Peyer's patch (tissue), 4 donors: ENCODE measurements around the gene MAP6D1. TPM values are rescaled to one million over a fixed set of nuclear protein-coding genes. Genes with fewer than 3 reads are reported as not detected.

Experiments
- DNase-seq, 3 donors: peaks; one replicate each; pipeline ENCODE4 v3.0.0-alpha.2; 2017 to 2019
- H3K27ac ChIP-seq, 4 donors: fragments of 200-600 bp; sonication (generic); one replicate each; pipeline ENCODE4 v1.5.1; 2016 to 2019
- H3K27me3 ChIP-seq, 2 donors: fragments of 200-600 bp; sonication (generic); one replicate each; pipeline ENCODE4 v1.5.1; 2019
- H3K36me3 ChIP-seq, 3 donors: fragments of 200-600 bp; sonication (generic); one replicate each; pipeline ENCODE4 v1.5.1; 2016 to 2019
- H3K4me1 ChIP-seq, 4 donors: fragments of 200-600 bp; sonication (generic); one replicate each; pipeline ENCODE4 v1.5.1; 2016 to 2019
- H3K4me3 ChIP-seq, 4 donors: fragments of 200-600 bp; sonication (generic); 1 replicate in 3 of 4; 2 replicates in 1 of 4; pipeline ENCODE4 v1.5.1; 2016 to 2019; ENCODE audit warnings: mild to moderate bottlenecking in 1 of 4
- H3K9me3 ChIP-seq, 4 donors: fragments of 200-600 bp; sonication (generic); one replicate each; pipeline ENCODE4 v1.5.1; 2016 to 2019; ENCODE audit warnings: mild to moderate bottlenecking in 1 of 4
- POLR2A ChIP-seq, 2 donors: fragments of 450-650 bp; IDR thresholded peaks; one replicate each; pipeline ENCODE4 v1.5.1; 2017; ENCODE audit warnings: antibody characterized with exemption in 2 of 2, mild to moderate bottlenecking in 2 of 2, moderate library complexity in 2 of 2
- total RNA-seq, 4 donors: library from RNA; depleted of rRNA; stranded (reverse); fragments of >200 nt; gene quantifications; one replicate each; pipeline ENCODE4 v1.1.0, GENCODE V29; 2016
- TF ChIP-seq, protein P1 (sequence below), 6 experiments: fragments of 450-650 bp in 4 of 6; fragments of 200-600 bp in 2 of 6; sonication (generic) in 1 of 6; IDR thresholded peaks; one replicate each; pipeline ENCODE4 v1.5.1; 2017 to 2019; ENCODE audit warnings: antibody characterized with exemption in 6 of 6, mild to moderate bottlenecking in 3 of 6, moderate library complexity in 1 of 6

The MAP6D1 gene
- total RNA-seq, 4 donors from 2014 or later, result 1.8 to 9.9 (median 2.0) TPM; not detected in 1

DNA sequence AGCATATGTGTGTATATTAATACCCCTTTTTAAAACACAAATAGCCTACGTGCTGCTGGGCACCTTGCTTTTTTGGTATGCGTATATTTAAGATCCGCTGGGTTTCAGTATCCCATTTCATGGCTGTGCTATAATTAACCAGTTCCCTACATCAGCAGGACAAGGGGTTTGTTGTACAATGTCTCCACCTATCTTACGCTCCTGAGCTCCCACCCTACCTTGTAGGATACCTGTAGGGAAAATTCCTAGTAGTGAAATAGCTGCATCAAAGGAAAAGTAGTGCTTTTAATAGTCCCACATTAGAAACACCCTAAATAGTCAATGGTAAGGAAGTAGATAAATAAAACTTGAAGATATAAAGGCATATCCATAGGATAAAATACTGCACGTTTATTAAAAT is 1.4 kb downstream of the MAP6D1 start:
- no peak for TF ChIP-seq POLR2A (IDR thresholded peaks at IDR 0.05)
- TF ChIP-seq, protein P1, sequence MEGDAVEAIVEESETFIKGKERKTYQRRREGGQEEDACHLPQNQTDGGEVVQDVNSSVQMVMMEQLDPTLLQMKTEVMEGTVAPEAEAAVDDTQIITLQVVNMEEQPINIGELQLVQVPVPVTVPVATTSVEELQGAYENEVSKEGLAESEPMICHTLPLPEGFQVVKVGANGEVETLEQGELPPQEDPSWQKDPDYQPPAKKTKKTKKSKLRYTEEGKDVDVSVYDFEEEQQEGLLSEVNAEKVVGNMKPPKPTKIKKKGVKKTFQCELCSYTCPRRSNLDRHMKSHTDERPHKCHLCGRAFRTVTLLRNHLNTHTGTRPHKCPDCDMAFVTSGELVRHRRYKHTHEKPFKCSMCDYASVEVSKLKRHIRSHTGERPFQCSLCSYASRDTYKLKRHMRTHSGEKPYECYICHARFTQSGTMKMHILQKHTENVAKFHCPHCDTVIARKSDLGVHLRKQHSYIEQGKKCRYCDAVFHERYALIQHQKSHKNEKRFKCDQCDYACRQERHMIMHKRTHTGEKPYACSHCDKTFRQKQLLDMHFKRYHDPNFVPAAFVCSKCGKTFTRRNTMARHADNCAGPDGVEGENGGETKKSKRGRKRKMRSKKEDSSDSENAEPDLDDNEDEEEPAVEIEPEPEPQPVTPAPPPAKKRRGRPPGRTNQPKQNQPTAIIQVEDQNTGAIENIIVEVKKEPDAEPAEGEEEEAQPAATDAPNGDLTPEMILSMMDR (IDR thresholded peaks at IDR 0.05), result no peak
- Histone ChIP-seq H3K27me3 (no peaks in the 10 kb centered on the region), H3K36me3 (peaks cover 0 to 6% (median 0%) of the 10 kb centered on the region in 3 donors), H3K27ac (no peak overlapping the region), H3K9me3 (no peaks in the 10 kb centered on the region), H3K4me1 (peaks cover 0 to 10% (median 6%) of the 10 kb centered on the region in 4 donors), H3K4me3 (no peak overlapping the region)
- peak in 1 of 3 donors; percentile 4 for DNase-seq

DNA sequence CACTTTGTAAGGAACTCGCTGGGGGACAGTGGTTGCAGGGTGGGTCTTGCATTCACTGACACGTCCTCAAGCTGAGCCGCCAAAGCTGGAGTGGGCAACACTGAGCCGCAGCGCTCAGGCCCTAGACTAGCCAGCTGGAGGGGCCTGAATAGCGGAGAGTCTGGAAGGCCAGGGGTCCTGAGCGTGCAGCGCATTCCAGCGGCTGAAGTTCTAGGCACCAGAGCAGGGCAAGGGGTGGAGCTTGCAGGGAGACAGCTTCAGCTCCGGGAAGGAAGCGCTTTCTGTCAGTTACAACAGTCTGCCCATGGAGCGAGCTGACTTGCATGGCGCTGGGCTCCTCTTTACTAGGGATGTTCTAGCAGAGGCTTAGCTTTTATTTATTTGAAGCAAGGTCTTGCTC is 2.7 kb downstream of the MAP6D1 start:
- Histone ChIP-seq H3K27me3 (no peaks in the 10 kb centered on the region), H3K4me1 (peaks cover 0 to 10% (median 6%) of the 10 kb centered on the region in 4 donors), H3K4me3 (no peak overlapping the region), H3K27ac (no peak overlapping the region), H3K36me3 (no peaks in the 10 kb centered on the region), H3K9me3 (no peaks in the 10 kb centered on the region)
- TF ChIP-seq POLR2A (IDR thresholded peaks at IDR 0.05), result no peak
- TF ChIP-seq, protein P1 (IDR thresholded peaks at IDR 0.05), result no peak
- peak in 1 of 3 donors; percentile 34 for DNase-seq

DNA sequence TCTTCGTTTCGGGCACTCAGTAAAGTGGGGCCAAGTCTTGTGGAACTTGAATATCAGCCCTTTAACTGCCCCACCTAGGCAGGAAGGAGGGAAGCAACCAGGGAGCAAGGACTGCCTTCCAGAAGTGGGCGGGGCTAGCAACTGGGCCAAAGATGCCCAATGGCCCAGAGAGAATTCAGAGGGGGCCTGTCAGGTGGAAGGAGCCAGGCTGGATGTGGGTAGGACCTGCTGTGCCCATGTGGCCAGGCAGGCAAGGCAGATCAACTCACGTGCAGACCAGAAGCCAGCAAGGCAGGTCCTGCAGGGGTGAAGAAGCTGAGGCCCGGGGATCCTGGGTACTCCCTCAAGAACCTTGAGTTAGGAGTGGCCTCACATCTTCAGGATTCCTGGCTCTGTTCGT is 5.5 kb downstream of the MAP6D1 start:
- H3K27me3 ChIP-seq, result no peaks in the 10 kb centered on the region
- H3K4me3 ChIP-seq, result no peak overlapping the region
- DNase-seq, result no peak
- peaks cover 0 to 7% (median 5%) of the 10 kb centered on the region in 4 donors for H3K4me1 ChIP-seq
- TF ChIP-seq, protein P1 (IDR thresholded peaks at IDR 0.05), result no peak
- no peak for TF ChIP-seq POLR2A (IDR thresholded peaks at IDR 0.05)
- H3K9me3 ChIP-seq, result no peaks in the 10 kb centered on the region
- H3K36me3 ChIP-seq, result no peaks in the 10 kb centered on the region
- no peak overlapping the region for H3K27ac ChIP-seq

DNA sequence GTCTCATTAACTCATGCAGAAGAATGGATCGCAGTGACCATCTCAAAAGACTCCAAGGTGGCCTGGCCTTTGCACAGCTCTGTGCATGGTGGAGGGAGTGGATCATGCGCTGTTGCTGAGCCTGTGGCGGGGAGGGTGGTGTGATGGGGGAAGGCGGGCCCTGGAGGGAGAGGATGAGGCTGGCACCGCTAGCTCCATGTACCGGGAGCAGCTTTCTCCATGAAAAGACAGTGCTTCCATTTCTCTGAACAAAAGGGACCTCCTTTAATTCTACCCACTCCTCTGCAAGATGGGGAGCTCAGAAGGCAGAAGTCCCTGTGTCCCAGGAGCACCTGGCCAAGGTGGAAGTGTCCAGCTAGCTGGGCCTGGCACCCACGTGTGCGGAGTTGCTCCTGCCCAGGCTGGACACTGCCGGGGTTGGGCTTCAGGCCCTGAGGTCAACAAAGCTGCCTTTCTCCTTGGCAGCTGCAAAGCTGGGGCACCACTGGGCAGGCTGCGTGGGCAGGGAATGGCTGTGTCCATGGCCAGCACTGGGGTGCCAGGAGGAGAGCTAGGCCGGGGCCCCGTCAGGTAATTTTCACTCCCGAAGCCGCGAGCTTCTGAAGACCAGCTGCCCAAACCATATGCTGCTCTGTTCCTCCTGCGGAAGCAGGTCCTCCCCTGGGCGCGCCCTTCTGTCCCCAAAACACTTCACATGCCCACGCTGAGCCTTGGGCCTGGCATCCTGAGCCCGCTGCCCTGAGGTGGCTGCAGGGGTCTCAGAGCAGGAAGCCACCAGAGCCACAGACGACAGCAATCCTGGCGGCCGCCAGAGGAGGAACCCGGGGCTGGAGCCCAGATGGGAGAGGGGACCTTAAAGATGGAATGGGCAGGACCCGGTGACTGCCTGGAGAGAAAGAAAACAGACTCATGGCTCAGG is 6.4 kb downstream of the MAP6D1 start:
- H3K4me1 ChIP-seq, result no peaks in the 10 kb centered on the region
- TF ChIP-seq, protein P1 (IDR thresholded peaks at IDR 0.05), result no peak
- TF ChIP-seq POLR2A (IDR thresholded peaks at IDR 0.05), result no peak
- H3K36me3 ChIP-seq, result no peaks in the 10 kb centered on the region
- no peaks in the 10 kb centered on the region for H3K27me3 ChIP-seq
- no peak for DNase-seq
- H3K9me3 ChIP-seq, result no peaks in the 10 kb centered on the region
- no peak overlapping the region for H3K27ac ChIP-seq
- H3K4me3 ChIP-seq, result no peak overlapping the region

DNA sequence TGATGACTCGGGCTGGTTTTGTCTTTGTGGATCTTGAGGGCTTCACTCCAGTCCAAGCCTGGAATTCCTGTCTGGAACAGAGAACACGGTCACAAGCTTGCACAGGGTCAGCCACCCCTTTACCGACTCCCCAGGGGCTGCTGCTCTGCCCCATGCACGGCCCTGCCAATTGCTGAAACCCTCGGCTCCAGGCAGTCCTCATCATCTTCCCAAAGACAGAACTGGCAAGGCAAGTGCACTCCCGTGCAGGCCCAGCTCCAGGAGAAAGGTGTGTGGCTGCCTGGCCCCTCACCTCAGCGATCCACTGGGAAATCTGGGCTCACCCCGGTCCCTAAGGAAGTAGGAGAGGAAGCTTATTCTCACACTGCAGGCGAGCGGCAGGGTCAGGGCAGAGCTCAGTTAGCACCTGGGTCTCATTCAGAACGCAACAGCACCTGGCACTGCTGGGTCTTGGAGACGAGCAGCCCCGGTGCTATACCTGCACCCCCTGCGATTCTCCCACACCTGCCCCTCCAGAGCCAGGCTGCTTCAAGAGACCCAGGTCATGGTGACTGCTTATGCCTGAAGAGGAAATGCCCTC is 7.2 kb downstream of the MAP6D1 start:
- Histone ChIP-seq H3K27ac (no peak overlapping the region), H3K36me3 (no peaks in the 10 kb centered on the region), H3K9me3 (no peaks in the 10 kb centered on the region), H3K4me3 (no peak overlapping the region), H3K4me1 (no peaks in the 10 kb centered on the region), H3K27me3 (no peaks in the 10 kb centered on the region)
- no peak for DNase-seq
- TF ChIP-seq POLR2A (IDR thresholded peaks at IDR 0.05), result no peak
- TF ChIP-seq, protein P1 (IDR thresholded peaks at IDR 0.05), result no peak
